22Rv1 (cell line): ENCODE results near the gene SLC33A1.

ENCODE experiments used
- ZFX ChIP-seq: fragments of 450-650 bp; IDR thresholded peaks from 2 replicates; pipeline ENCODE4 v1.6.1; 2017; ENCODE audit warnings: antibody characterized with exemption, borderline replicate concordance
- TF ChIP-seq, protein P1 (sequence below): fragments of 450-650 bp; IDR thresholded peaks from 2 replicates; pipeline ENCODE4 v1.5.1; 2017; ENCODE audit warnings: mild to moderate bottlenecking

- TF ChIP-seq, protein P1, sequence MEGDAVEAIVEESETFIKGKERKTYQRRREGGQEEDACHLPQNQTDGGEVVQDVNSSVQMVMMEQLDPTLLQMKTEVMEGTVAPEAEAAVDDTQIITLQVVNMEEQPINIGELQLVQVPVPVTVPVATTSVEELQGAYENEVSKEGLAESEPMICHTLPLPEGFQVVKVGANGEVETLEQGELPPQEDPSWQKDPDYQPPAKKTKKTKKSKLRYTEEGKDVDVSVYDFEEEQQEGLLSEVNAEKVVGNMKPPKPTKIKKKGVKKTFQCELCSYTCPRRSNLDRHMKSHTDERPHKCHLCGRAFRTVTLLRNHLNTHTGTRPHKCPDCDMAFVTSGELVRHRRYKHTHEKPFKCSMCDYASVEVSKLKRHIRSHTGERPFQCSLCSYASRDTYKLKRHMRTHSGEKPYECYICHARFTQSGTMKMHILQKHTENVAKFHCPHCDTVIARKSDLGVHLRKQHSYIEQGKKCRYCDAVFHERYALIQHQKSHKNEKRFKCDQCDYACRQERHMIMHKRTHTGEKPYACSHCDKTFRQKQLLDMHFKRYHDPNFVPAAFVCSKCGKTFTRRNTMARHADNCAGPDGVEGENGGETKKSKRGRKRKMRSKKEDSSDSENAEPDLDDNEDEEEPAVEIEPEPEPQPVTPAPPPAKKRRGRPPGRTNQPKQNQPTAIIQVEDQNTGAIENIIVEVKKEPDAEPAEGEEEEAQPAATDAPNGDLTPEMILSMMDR, result no peak
- no peak for TF ChIP-seq ZFX
Measured at GRCh38 chr3:155861476-155862183, 7.4 kb upstream of the SLC33A1 start.
